Keratinocyte (primary cell): ENCODE data around the gene NDOR1.

Source experiments
- CTCF ChIP-seq, 3 experiments: IDR thresholded peaks in 1 of 3; conservative IDR thresholded peaks in 1 of 3; optimal IDR thresholded peaks in 1 of 3; 2 replicates in 2 of 3; 3 replicates in 1 of 3; pipeline versions ENCODE3 to v1.5.1; 2011; ENCODE audit warnings: low read length in 3 of 3, mild to moderate bottlenecking in 3 of 3, moderate library complexity in 2 of 3, control low read depth in 1 of 3, inconsistent platforms in 1 of 3; ENCODE audit not compliant: insufficient read depth in 2 of 3; ENCODE audit errors: extremely low read depth in 1 of 3
- EZH2 ChIP-seq: IDR thresholded peaks from one replicate; pipeline ENCODE4 v1.6.1; 2012; ENCODE audit warnings: inconsistent platforms, mild to moderate bottlenecking, low read length, moderate library complexity

- no peak for TF ChIP-seq CTCF (optimal IDR thresholded peaks at IDR 0.05 in 1 of 3, IDR thresholded peaks at IDR 0.05 in 1 of 3, conservative IDR thresholded peaks at IDR 0.05 in 1 of 3; ENCODE audit: extremely low read depth in 1 of 3, insufficient read depth in 2 of 3, low read length in 3 of 3)
- no peak for TF ChIP-seq EZH2
These were observed 23.8 kb upstream of the NDOR1 start for GRCh38 chr9:137181680-137182079.
